Measurements from ENCODE around the gene CCDC17.

DNA sequence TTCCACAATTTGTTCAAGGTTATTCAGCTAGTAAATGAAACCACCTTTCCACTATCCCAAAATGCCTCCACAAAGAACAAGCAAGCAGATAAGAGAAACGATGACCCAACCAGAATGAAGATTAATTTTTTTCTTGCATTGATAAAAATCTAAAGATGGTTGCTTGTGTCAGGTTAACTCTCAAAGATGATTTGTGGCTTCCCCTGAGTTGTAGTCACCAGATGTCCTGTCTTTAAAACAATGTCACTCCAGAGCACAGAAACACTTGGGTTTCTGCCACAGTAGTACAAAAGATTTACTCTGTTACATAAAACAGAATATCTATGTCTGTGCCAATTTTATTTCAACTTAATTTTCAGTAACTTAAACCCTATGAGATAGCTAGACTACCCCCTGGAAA, 11.4 kb upstream of the CCDC17 start:
- TF ChIP-seq, protein P1, sequence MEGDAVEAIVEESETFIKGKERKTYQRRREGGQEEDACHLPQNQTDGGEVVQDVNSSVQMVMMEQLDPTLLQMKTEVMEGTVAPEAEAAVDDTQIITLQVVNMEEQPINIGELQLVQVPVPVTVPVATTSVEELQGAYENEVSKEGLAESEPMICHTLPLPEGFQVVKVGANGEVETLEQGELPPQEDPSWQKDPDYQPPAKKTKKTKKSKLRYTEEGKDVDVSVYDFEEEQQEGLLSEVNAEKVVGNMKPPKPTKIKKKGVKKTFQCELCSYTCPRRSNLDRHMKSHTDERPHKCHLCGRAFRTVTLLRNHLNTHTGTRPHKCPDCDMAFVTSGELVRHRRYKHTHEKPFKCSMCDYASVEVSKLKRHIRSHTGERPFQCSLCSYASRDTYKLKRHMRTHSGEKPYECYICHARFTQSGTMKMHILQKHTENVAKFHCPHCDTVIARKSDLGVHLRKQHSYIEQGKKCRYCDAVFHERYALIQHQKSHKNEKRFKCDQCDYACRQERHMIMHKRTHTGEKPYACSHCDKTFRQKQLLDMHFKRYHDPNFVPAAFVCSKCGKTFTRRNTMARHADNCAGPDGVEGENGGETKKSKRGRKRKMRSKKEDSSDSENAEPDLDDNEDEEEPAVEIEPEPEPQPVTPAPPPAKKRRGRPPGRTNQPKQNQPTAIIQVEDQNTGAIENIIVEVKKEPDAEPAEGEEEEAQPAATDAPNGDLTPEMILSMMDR (conservative IDR thresholded peaks at IDR 0.05 in 1 of 2, IDR thresholded peaks at IDR 0.05 in 1 of 2; ENCODE audit: low read depth in 1 of 2, low read length in 2 of 2), result no peak
- TF ChIP-seq EZH2 (IDR thresholded peaks at IDR 0.05; ENCODE audit: low read length, missing control alignments), result no peak
